Activated B cell treated with CpG ODN at 0.5 μM for 24 hours (primary cell): Measurements from ENCODE around the gene YES1. TPM values are rescaled to one million over a fixed set of nuclear protein-coding genes. Genes with fewer than 3 reads are reported as not detected.
"Not testable (repeated sequence)": the region's sequence is repeated elsewhere in the genome, so short reads cannot be mapped to it uniquely, and the experiment has no call there.

Experiments
- ATAC-seq: fragments of 200-7000 bp; cut with Tn5 transposase; one replicate; pipeline ENCODE4 v1.10.0; 2021; ENCODE audit warnings: low read depth, mild to moderate bottlenecking, moderate library complexity
- CTCF ChIA-PET: fragments of 350-600 bp; sonication (Branson Sonifier 250); formaldehyde crosslinking; loops from one replicate; lab custom pipeline; 2021; ENCODE audit warnings: antibody characterized with exemption; lab: Charles Lee
- POLR2A ChIA-PET: fragments of 350-600 bp; sonication (Branson Sonifier 250); formaldehyde crosslinking; loops from one replicate; lab custom pipeline; 2021; ENCODE audit warnings: antibody characterized with exemption; lab: Charles Lee
- DNase-seq: peaks from one replicate; pipeline ENCODE4 v3.0.0; 2022
- H3K27ac Mint-ChIP-seq: one replicate; pipeline ENCODE4 v1.8.0; 2020; ENCODE audit warnings: mixed read lengths
- H3K27me3 Mint-ChIP-seq: one replicate; pipeline ENCODE4 v1.8.0; 2021; ENCODE audit warnings: mixed read lengths
- H3K36me3 Mint-ChIP-seq: one replicate; pipeline ENCODE4 v1.8.0; 2021; ENCODE audit warnings: low read depth, mixed read lengths
- H3K4me1 Mint-ChIP-seq: one replicate; pipeline ENCODE4 v1.8.0; 2021; ENCODE audit warnings: mixed read lengths
- H3K4me3 Mint-ChIP-seq: one replicate; pipeline ENCODE4 v1.8.0; 2020; ENCODE audit warnings: mild to moderate bottlenecking, mixed read lengths
- H3K9me3 Mint-ChIP-seq: one replicate; pipeline ENCODE4 v1.8.0; 2020; ENCODE audit warnings: mixed read lengths
- intact Hi-C: fragments of 100-400 bp; cut with micrococcal nuclease; formaldehyde crosslinking; loops from one replicate; pipeline ENCODE4 v1.15.1; 2024
- total RNA-seq: library from RNA; stranded (reverse); gene quantifications from 2 replicates; pipeline ENCODE4 v1.2.3, GENCODE V29; 2022
- TF ChIP-seq, protein P1 (sequence below): fragments of 200-600 bp; IDR thresholded peaks from one replicate; pipeline ENCODE4 v1.8.0; 2022; ENCODE audit warnings: antibody characterized with exemption, mild to moderate bottlenecking

YES1 gene
- total RNA-seq, 1 donor from 2014 or later: 0.35 TPM

DNA sequence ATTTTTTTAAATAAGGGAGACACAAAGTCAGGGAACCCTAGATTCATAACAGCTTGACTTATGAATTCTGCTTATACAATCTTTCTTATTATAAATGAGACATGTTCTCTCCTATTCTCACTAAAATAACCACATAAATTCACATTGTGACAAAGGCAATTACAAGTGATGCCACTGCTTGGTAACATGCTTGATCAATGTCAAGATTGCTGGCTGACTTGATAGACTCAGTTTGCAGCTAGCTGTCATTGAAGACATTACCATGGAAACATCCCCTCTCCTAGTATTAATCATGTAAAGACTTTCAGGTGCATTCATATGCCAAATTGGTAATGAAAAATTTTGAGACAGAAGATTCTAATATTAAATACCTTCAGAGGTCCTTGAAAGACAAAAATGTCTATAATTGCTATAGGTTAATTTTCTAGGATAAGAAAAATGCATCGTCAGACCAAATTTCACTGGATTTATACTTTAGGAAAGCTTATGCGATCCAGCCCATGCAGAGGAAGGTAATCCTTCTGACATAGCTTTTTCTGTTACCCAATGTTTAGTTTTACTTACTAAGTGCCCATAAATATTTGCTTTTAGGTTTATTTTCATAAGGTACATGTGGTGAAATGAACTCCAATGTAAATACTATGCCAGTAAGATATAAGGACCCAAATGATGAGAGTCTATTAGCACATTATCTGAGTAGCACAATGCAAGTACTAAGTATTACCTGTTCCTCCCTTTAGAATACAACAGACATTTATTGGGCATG is 67.0 kb downstream of the YES1 start:
- DNase-seq (no peak), ATAC-seq (no peak)
- intact Hi-C loops: loop anchor here (5.0 kb wide), 1 partner anchor 1802 kb away; no protein-coding TSS in a partner anchor
- POLR2A ChIA-PET: no interaction called here
- Mint-ChIP-seq H3K27me3 (no peaks in the 10 kb centered on the region), H3K4me1 (no peaks in the 10 kb centered on the region), H3K36me3 (no peaks in the 10 kb centered on the region), H3K4me3 (no peak overlapping the region), H3K27ac (no peak overlapping the region), H3K9me3 (no peaks in the 10 kb centered on the region)
- TF ChIP-seq, protein P1, sequence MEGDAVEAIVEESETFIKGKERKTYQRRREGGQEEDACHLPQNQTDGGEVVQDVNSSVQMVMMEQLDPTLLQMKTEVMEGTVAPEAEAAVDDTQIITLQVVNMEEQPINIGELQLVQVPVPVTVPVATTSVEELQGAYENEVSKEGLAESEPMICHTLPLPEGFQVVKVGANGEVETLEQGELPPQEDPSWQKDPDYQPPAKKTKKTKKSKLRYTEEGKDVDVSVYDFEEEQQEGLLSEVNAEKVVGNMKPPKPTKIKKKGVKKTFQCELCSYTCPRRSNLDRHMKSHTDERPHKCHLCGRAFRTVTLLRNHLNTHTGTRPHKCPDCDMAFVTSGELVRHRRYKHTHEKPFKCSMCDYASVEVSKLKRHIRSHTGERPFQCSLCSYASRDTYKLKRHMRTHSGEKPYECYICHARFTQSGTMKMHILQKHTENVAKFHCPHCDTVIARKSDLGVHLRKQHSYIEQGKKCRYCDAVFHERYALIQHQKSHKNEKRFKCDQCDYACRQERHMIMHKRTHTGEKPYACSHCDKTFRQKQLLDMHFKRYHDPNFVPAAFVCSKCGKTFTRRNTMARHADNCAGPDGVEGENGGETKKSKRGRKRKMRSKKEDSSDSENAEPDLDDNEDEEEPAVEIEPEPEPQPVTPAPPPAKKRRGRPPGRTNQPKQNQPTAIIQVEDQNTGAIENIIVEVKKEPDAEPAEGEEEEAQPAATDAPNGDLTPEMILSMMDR: no peak
- CTCF ChIA-PET: interaction anchor here (2.2 kb wide), 1 partner anchor 85 kb away, joined by 5 read pairs; no protein-coding TSS in a partner anchor

DNA sequence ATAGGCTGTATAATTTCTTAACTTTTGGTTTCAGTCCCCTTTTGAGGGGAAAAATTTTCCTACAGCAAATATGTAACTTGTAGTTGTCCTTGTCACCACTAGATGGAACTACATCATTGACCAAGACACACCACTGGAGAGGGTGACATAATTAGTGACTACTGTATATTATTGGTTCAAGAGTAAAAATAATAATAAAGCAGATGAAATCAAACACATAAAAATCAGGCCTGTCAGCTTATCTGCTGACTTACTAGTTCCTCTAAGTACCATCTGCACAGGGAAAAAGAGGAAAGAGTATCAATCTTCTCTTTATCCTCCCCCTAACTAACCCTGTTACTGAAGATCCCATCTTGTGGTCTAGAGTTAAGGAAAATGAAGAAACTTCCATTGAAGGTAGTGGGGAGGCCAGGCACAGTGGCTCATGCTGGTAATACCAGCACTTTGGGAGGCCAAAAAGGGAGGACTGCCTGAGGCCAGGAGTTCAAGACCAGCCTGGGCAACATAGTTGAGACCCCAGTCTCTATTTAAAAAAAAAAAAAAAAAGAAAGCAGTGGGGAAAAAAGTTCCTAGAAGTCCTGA is 70.0 kb downstream of the YES1 start:
- H3K27me3 Mint-ChIP-seq: no peaks in the 10 kb centered on the region
- no peak for DNase-seq
- H3K4me1 Mint-ChIP-seq: no peaks in the 10 kb centered on the region
- ChIA-PET POLR2A (no interaction called here), CTCF (interaction anchor here (2.1 to 4.2 kb wide), 2 partner anchors 89 to 97 kb away, joined by 8 to 16 read pairs; no protein-coding TSS in a partner anchor)
- H3K9me3 Mint-ChIP-seq: no peaks in the 10 kb centered on the region
- intact Hi-C loops: loop anchor here (1.0 to 5.0 kb wide), 3 partner anchors 89 to 1805 kb away; no protein-coding TSS in a partner anchor
- ATAC-seq: peak; percentile 52
- H3K36me3 Mint-ChIP-seq: no peaks in the 10 kb centered on the region
- H3K27ac Mint-ChIP-seq: no peak overlapping the region
- no peak overlapping the region for H3K4me3 Mint-ChIP-seq
- TF ChIP-seq, protein P1: no peak

DNA sequence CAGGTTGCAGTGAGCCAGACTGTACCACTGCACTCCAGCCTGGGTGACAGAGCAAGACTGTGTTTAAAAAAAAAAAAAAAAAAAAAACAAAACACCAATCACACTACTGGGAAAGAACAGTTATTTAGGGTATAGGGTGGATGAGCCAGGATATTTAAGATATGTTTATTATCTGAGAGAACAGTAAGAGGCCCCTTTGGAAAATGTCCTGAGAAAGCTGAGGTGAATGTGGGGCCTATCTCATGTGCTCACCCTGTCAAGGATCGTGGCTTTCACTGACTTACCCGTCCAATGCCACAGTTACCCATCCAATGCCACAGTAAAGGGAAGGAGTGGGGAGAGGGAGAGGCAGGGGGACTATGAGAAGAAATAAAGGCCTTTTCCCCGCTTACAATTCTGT is 79.7 kb downstream of the YES1 start:
- POLR2A ChIA-PET: no interaction called here
- Mint-ChIP-seq H3K27ac (no peak overlapping the region), H3K9me3 (no peaks in the 10 kb centered on the region), H3K36me3 (no peaks in the 10 kb centered on the region), H3K4me3 (no peak overlapping the region), H3K27me3 (peaks cover 5% of the 10 kb centered on the region), H3K4me1 (no peaks in the 10 kb centered on the region)
- TF ChIP-seq, protein P1: no peak
- ATAC-seq: no peak
- intact Hi-C loops: no loop called here
- DNase-seq: no peak
- CTCF ChIA-PET: no interaction called here

DNA sequence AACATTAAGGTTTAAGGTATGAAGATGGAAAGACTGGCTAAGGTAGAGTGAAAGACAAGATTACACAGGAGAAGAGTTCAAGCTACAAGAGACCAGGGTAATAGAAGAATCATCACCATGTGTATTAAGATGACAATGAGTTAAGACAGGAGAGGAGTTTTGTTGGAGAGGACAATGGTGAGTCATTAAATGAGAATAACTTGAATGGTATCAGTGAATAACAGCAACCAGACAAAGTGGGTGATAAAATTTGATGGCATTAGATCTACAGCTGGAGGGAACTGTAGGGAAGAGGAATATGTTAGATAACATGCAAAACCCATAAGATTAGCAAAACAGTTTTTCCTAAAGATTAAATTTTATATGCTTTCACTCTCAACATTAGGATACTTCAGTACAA is 80.9 kb downstream of the YES1 start:
- no peaks in the 10 kb centered on the region for H3K9me3 Mint-ChIP-seq
- no peaks in the 10 kb centered on the region for H3K4me1 Mint-ChIP-seq
- TF ChIP-seq, protein P1: no peak
- intact Hi-C loops: no loop called here
- DNase-seq: no peak
- H3K4me3 Mint-ChIP-seq: no peak overlapping the region
- peaks cover 5% of the 10 kb centered on the region for H3K27me3 Mint-ChIP-seq
- ATAC-seq: no peak
- H3K27ac Mint-ChIP-seq: no peak overlapping the region
- POLR2A ChIA-PET: no interaction called here
- no peaks in the 10 kb centered on the region for H3K36me3 Mint-ChIP-seq
- CTCF ChIA-PET: no interaction called here

DNA sequence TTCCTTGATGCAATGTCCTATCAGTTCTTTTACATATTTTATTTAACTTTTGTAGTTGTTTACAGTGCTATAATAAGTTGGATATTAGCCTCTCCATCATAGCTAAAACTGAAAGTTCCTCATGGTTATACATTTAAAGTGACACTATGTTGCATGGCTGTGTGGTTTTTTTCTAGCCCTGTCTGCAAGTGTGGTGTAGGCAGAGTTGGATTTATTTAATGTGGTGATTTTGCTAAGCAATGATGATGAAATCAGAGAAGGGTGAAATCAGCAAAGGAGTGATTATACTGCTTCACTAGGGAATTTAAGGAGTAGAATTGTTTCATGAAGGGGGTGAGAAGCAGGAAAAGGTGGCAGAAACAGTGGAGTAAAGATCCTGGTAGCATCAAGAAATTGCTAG is 81.3 kb downstream of the YES1 start:
- Mint-ChIP-seq H3K4me1 (no peaks in the 10 kb centered on the region), H3K4me3 (no peak overlapping the region), H3K27ac (no peak overlapping the region), H3K27me3 (peaks cover 5% of the 10 kb centered on the region), H3K36me3 (no peaks in the 10 kb centered on the region), H3K9me3 (no peaks in the 10 kb centered on the region)
- POLR2A ChIA-PET: no interaction called here
- ATAC-seq (no peak), DNase-seq (no peak)
- CTCF ChIA-PET: no interaction called here
- TF ChIP-seq, protein P1: no peak
- intact Hi-C loops: no loop called here

DNA sequence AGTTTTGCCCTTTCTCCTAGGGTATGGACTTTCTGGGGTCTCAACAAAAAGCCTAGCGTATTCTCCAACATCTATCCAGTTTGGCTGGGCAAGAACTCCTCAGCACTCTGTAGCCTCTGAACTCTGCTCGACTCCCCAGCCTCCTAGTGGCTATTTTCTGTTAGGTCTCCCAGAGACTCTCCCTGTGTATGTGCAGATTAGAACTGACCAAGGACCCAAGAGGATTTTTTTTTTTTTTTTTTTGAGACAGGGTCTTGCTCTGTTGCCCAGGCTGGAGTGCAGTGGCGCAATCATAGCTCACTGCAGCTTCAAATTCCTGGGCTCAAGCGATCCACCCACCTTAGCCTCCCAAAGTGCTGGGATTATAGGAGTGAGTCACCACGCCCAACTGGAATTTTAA is 81.9 kb downstream of the YES1 start:
- H3K4me1 Mint-ChIP-seq, H3K27ac Mint-ChIP-seq, H3K27me3 Mint-ChIP-seq, H3K4me3 Mint-ChIP-seq, H3K9me3 Mint-ChIP-seq, DNase-seq, CTCF ChIA-PET, ATAC-seq, H3K36me3 Mint-ChIP-seq, intact Hi-C loops, POLR2A ChIA-PET: not testable (repeated sequence)
